PC-9 (cell line): Measurements from ENCODE around the gene DACH1. TPM values are rescaled to one million over a fixed set of nuclear protein-coding genes. Genes with fewer than 3 reads are reported as not detected.

Experiments used
- BruUV-seq: library from RNA; stranded (reverse); fragments of 400-500 nt; replicated peaks from 2 replicates; lab custom pipeline; 2021; lab: Mats Ljungman, UMichigan
- CTCF ChIA-PET: fragments of 300-600 bp; sonication (Branson Sonifier 250); formaldehyde crosslinking; loops from one replicate; lab custom pipeline; 2022; ENCODE audit warnings: antibody characterized with exemption; lab: Charles Lee
- POLR2A ChIA-PET: fragments of 300-600 bp; sonication (Branson Sonifier 250); formaldehyde crosslinking; loops from one replicate; lab custom pipeline; 2022; ENCODE audit warnings: antibody characterized with exemption; ENCODE audit not compliant: unreplicated experiment; lab: Charles Lee
- DNase-seq, 2 experiments: peaks; one replicate each; pipeline versions ENCODE4 v3.0.0 to v3.0.0-alpha.2; 2015 to 2022; ENCODE audit warnings: mixed read lengths in 1 of 2
- H2AFZ ChIP-seq: fragments of 200-600 bp; sonication (generic); 2 replicates; pipeline ENCODE4 v1.8.1; 2017; ENCODE audit warnings: antibody characterized with exemption
- H3F3A ChIP-seq: fragments of 200-600 bp; sonication (generic); 2 replicates; pipeline ENCODE4 v1.8.1; 2017; ENCODE audit warnings: antibody characterized with exemption, mild to moderate bottlenecking, low read depth; ENCODE audit not compliant: insufficient read depth
- H3K27ac ChIP-seq: fragments of 200-600 bp; sonication (generic); 2 replicates; pipeline ENCODE4 v1.6.1; 2016; ENCODE audit warnings: mixed run types
- H3K27me3 ChIP-seq: fragments of 200-600 bp; sonication (generic); 2 replicates; pipeline ENCODE4 v1.6.1; 2016; ENCODE audit warnings: low read depth, mixed run types; ENCODE audit not compliant: insufficient read depth
- H3K36me3 ChIP-seq: fragments of 200-600 bp; sonication (generic); 2 replicates; pipeline ENCODE4 v1.6.1; 2016; ENCODE audit warnings: low read depth, mixed run types
- H3K4me1 ChIP-seq: fragments of 200-600 bp; sonication (generic); replicated peaks from 2 replicates; pipeline ENCODE4 v1.6.1; 2016; ENCODE audit warnings: mixed run types; ENCODE audit not compliant: insufficient read depth
- H3K4me2 ChIP-seq: fragments of 200-600 bp; sonication (generic); 2 replicates; pipeline ENCODE4 v1.6.1; 2017; ENCODE audit warnings: mixed run types
- H3K4me3 ChIP-seq: fragments of 200-600 bp; sonication (generic); 2 replicates; pipeline ENCODE4 v1.6.1; 2016; ENCODE audit warnings: mixed run types
- H3K79me2 ChIP-seq: fragments of 200-600 bp; sonication (generic); 2 replicates; pipeline ENCODE4 v1.6.1; 2017; ENCODE audit warnings: low read depth, mixed run types
- H3K9me2 ChIP-seq: fragments of 200-600 bp; sonication (generic); 2 replicates; pipeline ENCODE4 v1.8.1; 2017; ENCODE audit warnings: mild to moderate bottlenecking; ENCODE audit not compliant: insufficient read depth
- H3K9me3 ChIP-seq: fragments of 200-600 bp; sonication (generic); 2 replicates; pipeline ENCODE4 v1.8.1; 2016; ENCODE audit warnings: low read depth; ENCODE audit not compliant: insufficient read depth
- H4K20me1 ChIP-seq: fragments of 200-600 bp; sonication (generic); 2 replicates; pipeline ENCODE4 v1.8.1; 2017; ENCODE audit not compliant: insufficient read depth
- CTCF ChIP-seq: fragments of 200-600 bp; sonication (generic); conservative IDR thresholded peaks from 2 replicates; pipeline ENCODE4 v1.6.1; 2017; ENCODE audit warnings: mixed run types, antibody characterized with exemption, mild to moderate bottlenecking, moderate library complexity
- EZH2 ChIP-seq: fragments of 200-600 bp; sonication (generic); IDR thresholded peaks from 2 replicates; pipeline ENCODE4 v1.8.0; 2017; ENCODE audit warnings: antibody characterized with exemption, low read depth
- intact Hi-C: fragments of 100-400 bp; cut with micrococcal nuclease; formaldehyde crosslinking; loops from one replicate; pipeline ENCODE4 v1.10.0; 2022; ENCODE audit not compliant: unreplicated experiment
- total RNA-seq: library from RNA; stranded (reverse); gene quantifications from 2 replicates; pipeline ENCODE4 v1.2.3, GENCODE V29; 2021

The DACH1 gene
- total RNA-seq, 1 experiment from 2014 or later: 1.5 TPM

GRCh38 chr13:71813187-71813586 is 53.8 kb downstream of the DACH1 start:
- POLR2A ChIA-PET: no interaction called here
- Histone ChIP-seq H3K4me1 (no peaks in the 10 kb centered on the region), H3K9me3 (no peaks in the 10 kb centered on the region), H3K27ac (no peak overlapping the region), H3K9me2 (peaks cover 4% of the 10 kb centered on the region; the same call in 1 of the 2 replicates), H3K27me3 (no peaks in the 10 kb centered on the region), H3K4me2 (no peak overlapping the region), H4K20me1 (no peaks in the 10 kb centered on the region), H3K4me3 (no peak overlapping the region), H3K79me2 (no peaks in the 10 kb centered on the region), H2AFZ (no peak overlapping the region), H3K36me3 (no peaks in the 10 kb centered on the region), H3F3A (no peaks in the 10 kb centered on the region)
- intact Hi-C loops: no loop called here
- CTCF ChIA-PET: no interaction called here
- TF ChIP-seq EZH2 (no peak), CTCF (no peak)
- no TSS peak for BruUV-seq
- no peak for DNase-seq

- H3K36me3 ChIP-seq: no peaks in the 10 kb centered on the region
- no peaks in the 10 kb centered on the region for H3F3A ChIP-seq
- DNase-seq: no peak
- intact Hi-C loops: no loop called here
- CTCF ChIA-PET: no interaction called here
- H3K27me3 ChIP-seq: no peaks in the 10 kb centered on the region
- no TSS peak for BruUV-seq
- no peak overlapping the region for H2AFZ ChIP-seq
- H3K4me2 ChIP-seq: no peak overlapping the region
- TF ChIP-seq EZH2 (no peak), CTCF (no peak)
- no peaks in the 10 kb centered on the region for H3K4me1 ChIP-seq
- H3K9me2 ChIP-seq: peaks cover 4% of the 10 kb centered on the region; the same call in 1 of the 2 replicates
- no peak overlapping the region for H3K4me3 ChIP-seq
- H3K79me2 ChIP-seq: no peaks in the 10 kb centered on the region
- POLR2A ChIA-PET: no interaction called here
- H3K9me3 ChIP-seq: no peaks in the 10 kb centered on the region
- no peak overlapping the region for H3K27ac ChIP-seq
- no peaks in the 10 kb centered on the region for H4K20me1 ChIP-seq
Measured at GRCh38 chr13:71811344-71811743, 55.7 kb downstream of the DACH1 start.

- CTCF ChIA-PET: no interaction called here
- H3K4me1 ChIP-seq: no peaks in the 10 kb centered on the region
- no peaks in the 10 kb centered on the region for H3F3A ChIP-seq
- H3K27me3 ChIP-seq: no peaks in the 10 kb centered on the region
- H3K36me3 ChIP-seq: no peaks in the 10 kb centered on the region
- H3K4me2 ChIP-seq: no peak overlapping the region
- no TSS peak for BruUV-seq
- TF ChIP-seq EZH2 (no peak), CTCF (no peak)
- no peaks in the 10 kb centered on the region for H3K9me3 ChIP-seq
- POLR2A ChIA-PET: no interaction called here
- no peak overlapping the region for H3K4me3 ChIP-seq
- no peaks in the 10 kb centered on the region for H3K79me2 ChIP-seq
- H2AFZ ChIP-seq: no peak overlapping the region
- no peak for DNase-seq
- intact Hi-C loops: no loop called here
- no peaks in the 10 kb centered on the region for H4K20me1 ChIP-seq
- peaks cover 4% of the 10 kb centered on the region; the same call in 1 of the 2 replicates for H3K9me2 ChIP-seq
- no peak overlapping the region for H3K27ac ChIP-seq
Measured at GRCh38 chr13:71808708-71809107, 58.3 kb downstream of the DACH1 start.
